Body of pancreas (tissue), 4 donors: ENCODE data around the gene VAPA.

Source experiments
- POLR2A ChIP-seq, 3 donors: fragments of 450-650 bp; IDR thresholded peaks; one replicate each; pipeline ENCODE4 v1.6.1; 2016; ENCODE audit warnings: antibody characterized with exemption in 3 of 3, mild to moderate bottlenecking in 2 of 3
- TF ChIP-seq, protein P1 (sequence below), 7 experiments: fragments of 450-650 bp in 4 of 7; fragments of 200-600 bp in 3 of 7; sonication (generic) in 3 of 7; IDR thresholded peaks; one replicate each; pipeline ENCODE4 v1.5.1; 2016 to 2019; ENCODE audit warnings: antibody characterized with exemption in 7 of 7

DNA sequence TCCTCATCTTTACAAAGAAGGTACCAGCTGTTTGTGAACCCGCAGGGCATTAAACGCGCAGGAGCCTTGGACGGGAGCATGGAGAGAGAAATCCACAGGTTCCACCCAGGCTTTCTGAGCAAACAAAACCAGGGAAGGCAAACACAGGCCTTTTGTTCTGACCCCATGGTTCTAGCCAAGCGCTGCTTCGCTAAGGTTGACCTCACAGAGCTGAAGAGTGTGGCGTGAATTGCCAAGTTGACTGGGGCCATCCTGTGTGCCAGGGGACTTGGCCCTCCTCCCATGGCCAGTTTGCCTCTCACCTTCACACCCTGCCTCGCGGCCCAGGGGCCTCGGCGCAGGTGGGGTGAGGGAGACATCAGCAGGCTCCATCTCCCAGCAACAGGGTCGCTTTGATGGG lies 74.1 kb downstream of the VAPA start:
- no peak for TF ChIP-seq POLR2A (IDR thresholded peaks at IDR 0.05)
- TF ChIP-seq, protein P1, sequence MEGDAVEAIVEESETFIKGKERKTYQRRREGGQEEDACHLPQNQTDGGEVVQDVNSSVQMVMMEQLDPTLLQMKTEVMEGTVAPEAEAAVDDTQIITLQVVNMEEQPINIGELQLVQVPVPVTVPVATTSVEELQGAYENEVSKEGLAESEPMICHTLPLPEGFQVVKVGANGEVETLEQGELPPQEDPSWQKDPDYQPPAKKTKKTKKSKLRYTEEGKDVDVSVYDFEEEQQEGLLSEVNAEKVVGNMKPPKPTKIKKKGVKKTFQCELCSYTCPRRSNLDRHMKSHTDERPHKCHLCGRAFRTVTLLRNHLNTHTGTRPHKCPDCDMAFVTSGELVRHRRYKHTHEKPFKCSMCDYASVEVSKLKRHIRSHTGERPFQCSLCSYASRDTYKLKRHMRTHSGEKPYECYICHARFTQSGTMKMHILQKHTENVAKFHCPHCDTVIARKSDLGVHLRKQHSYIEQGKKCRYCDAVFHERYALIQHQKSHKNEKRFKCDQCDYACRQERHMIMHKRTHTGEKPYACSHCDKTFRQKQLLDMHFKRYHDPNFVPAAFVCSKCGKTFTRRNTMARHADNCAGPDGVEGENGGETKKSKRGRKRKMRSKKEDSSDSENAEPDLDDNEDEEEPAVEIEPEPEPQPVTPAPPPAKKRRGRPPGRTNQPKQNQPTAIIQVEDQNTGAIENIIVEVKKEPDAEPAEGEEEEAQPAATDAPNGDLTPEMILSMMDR (IDR thresholded peaks at IDR 0.05), result no peak
